HG03103 (cell line): ENCODE measurements around the gene CFAP61.

Experiments used
- ATAC-seq: cut with Tn5 transposase; IDR thresholded peaks from one replicate; pipeline ENCODE4 v1.9.1; 2021; ENCODE audit warnings: low read depth; ENCODE audit not compliant: unreplicated experiment

The CFAP61 gene

GRCh38 chr20:20303742-20304141 is 251.4 kb downstream of the CFAP61 start:
- ATAC-seq: no peak

DNA sequence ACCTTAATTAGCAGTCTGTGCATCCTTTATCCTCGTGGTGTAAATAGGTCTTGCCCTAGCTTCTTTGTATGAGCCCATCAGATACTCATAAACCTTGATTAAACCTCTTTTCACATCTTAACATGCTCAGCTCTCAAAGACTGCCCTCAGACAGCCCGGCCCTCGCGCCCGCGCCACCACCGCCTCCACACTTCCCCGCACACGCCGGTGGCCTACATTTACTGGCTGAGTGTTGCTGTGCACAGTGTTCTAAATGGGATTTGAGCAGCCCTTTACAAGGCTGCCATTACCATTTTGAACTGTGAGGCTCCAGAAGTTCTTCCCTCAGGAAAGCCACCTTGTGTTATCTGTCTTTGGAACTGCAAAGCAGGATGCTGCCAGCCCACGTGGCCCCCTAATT is 252.6 kb downstream of the CFAP61 start:
- ATAC-seq: no peak

DNA sequence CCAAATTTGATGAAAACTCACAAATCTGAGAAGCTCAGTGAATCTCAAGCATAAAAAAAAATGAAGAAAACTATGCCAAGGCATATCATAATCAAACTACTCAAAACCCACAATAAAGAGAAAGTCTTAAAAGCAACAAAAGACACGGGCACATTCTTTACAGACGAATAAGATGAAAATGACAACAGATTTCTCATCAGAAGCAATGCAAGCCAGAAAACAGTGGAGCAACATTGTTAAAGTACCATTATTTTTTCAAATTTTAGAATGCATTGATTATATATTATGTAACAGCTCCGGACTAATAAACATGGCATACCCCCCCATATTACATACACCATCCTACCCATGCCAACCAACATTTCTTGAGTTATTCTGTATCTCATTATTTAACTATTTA is 260.2 kb downstream of the CFAP61 start:
- no peak for ATAC-seq

DNA sequence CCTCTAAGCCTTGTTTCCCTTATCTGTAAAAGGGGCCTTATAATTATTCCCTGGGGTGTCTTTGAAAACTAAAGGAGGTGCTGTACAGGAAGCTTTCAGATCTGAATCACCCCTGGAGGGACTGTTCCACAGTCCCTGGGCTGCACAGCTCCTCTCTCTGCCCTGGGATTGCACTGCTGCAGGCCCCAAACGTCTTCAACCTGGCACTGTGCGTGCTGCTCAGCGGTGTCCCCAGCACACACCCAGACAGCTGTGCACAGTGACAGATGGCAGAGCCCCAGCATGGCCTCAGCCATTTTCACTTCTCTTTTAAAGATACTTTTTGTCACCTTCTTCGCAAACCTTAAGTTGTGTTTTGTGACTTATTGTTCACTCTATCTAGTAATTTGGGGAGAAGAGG is 264.9 kb downstream of the CFAP61 start:
- peak; percentile 91 for ATAC-seq

- no peak for ATAC-seq
Measured at GRCh38 chr20:20317621-20318364, 265.5 kb downstream of the CFAP61 start.

DNA sequence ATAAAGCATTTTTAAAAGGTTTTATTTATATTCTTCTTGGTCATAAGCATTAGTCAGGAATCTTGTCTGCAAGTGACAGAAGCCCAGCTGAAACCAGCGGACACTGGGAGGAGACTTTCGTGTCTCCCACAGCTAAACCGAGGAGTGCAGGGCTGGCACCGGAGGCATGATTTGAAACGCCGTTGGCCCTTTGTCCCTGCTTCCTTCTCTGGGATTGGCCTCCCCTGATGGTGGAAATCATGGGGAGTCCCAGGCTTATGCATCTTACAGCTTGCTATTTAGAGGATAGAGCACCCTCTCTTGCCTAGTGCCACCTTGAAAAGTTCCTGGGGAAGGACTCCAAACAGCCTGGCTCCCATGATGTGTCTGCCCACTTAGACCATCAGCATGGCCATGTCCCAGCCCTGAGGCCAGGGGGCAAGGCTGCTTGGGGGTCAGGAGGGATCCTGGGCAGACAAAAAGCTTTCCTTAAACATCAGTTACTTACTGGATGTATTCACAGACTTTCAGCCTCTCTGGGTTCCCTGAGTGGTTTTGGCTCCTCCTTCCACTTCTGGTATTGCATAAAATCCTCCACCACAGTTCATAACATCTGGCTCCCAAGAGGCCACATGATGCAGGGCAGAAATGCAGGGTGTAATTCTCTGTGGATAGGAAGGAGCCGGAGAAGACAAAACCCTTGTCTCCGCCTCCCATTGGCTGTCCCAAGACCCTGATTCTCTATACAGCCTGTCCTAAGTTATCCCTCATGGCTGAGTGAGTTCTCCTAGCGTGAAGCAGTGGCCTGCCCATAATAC is 266.2 kb downstream of the CFAP61 start:
- ATAC-seq: no peak

GRCh38 chr20:20321134-20321533 is 268.8 kb downstream of the CFAP61 start:
- no peak for ATAC-seq

GRCh38 chr20:20321917-20322316 is 269.6 kb downstream of the CFAP61 start:
- no peak for ATAC-seq

DNA sequence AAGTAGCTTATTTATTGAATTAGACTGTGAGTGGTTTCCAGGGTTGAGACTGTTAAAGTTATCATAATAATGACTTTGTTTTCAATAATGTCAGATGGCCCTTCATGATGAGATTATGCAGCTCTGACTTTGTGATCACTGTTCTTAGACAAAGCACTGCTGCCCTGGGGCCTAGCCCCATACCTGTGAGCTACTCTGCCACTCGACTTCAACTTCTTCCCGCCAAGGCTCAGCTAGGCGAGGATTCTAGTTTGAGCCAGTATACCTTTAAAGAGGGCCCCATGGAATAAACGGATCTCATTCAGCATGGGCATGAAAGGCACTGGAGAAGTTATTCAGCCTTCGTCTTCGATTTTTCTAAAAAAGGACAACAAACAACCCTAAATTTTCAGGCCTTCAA is 270.6 kb downstream of the CFAP61 start:
- no peak for ATAC-seq

DNA sequence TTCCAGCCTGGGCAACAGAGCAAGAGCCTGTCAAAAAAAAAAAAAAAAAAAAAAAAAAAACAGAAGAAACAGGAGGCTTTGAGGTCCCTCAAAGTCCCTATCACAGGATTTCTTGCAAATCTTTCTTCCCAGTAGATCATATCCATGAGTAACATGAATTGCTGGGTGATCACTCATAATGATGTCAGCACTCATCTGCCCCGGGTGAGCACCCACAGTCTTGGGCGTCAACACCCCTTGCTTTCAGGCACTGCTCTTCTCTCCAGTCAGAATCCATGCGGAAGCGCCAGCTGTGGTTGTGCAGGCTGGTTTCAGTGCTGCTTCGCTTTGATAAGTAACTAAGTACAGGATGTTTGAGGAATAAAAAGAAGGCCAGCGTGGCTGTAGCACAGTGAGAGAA is 275.4 kb downstream of the CFAP61 start:
- no peak for ATAC-seq

GRCh38 chr20:20329564-20329963 is 277.2 kb downstream of the CFAP61 start:
- no peak for ATAC-seq

GRCh38 chr20:20331156-20331555 is 278.8 kb downstream of the CFAP61 start:
- no peak for ATAC-seq

DNA sequence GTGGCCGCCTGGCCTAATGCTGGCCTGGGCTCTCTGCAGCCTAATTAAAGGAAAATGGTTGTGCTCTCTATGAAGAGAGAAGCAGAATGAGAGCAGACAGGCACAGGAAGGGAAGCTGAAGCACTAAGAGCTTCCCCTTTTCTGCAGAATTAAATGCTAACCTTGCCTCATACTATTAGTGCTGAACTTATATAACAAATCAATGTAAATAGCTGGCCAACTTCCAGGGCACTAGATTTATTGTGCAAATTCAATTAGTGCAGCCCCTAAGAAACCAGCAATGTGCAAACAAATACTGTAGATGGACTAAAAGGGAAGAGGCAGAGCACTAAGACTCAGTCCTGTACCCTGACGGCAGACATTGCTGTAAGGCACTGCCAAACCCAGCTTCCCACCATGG is 279.5 kb downstream of the CFAP61 start:
- no peak for ATAC-seq

DNA sequence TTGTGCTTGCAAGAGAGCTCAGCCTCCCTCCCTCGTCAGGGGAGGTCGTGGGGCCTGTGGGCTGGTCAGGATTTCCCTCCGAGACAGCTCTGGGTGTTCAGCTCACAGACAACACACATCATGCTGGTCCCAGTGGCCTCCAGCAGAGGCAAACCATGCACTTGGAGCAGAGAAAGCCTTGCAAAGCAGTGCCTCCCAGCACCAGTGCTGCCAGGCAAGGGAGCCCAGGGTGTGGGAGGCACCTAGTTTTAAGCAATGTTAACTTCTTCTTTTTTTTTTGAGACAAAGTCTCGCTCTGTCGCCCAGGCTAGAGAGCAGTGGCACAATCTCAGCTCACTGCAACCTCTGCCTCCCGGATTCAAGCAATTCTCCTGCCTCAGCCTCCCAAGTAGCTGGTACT is 281.5 kb downstream of the CFAP61 start:
- ATAC-seq: no peak

- peak; percentile 89 for ATAC-seq
Measured at GRCh38 chr20:20334489-20334888, 282.2 kb downstream of the CFAP61 start.

DNA sequence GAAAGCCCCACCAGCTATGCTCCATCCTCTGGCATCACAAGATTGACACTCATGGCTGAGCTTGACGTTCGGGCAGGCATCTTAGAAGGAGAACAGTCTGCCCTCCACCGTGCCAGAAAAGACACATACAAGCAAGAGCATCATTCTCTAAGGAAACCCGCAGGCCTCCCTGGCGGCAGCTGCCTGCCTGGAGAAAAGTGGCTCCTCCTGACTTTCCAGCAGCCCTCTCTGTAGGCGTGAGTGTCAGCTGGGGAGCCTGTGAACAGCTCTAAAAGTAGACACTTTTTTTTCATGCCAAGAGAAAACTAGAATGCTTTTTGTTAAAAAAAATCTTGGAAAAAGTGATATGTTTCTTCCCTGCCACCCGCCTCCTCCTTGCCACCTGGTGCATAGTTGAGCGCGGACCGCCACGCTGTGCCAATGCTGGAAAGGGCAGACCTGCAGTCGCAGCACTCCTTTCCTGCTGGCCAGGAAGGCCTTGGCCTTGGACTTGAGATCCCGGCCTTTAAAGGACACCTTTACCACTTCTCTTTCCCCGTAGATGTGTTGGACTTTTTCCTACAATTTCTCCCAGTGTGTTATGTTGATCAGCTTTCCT is 285.9 kb downstream of the CFAP61 start:
- ATAC-seq: no peak

DNA sequence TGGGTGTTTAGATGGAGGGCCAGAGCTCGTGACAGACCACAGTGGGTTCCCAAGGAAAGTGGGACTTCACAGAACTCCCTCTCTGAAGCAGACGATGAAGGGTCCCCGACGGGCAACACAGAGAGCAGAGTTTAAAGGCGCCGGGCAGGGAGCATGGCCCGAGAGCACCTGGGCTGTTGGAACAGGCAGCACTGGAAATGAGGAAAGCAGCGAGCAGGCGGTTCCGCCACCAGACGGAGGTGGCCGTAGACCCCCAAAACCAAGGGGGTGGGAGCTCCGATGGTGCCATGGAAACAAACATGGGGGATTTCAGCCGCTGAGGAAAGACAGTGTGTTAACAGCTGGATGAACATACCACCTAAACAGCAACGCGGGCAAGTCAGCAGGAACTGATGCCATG is 288.1 kb downstream of the CFAP61 start:
- ATAC-seq: no peak

- no peak for ATAC-seq
Measured at GRCh38 chr20:20341371-20341770, 289.0 kb downstream of the CFAP61 start.

GRCh38 chr20:20342066-20342465 is 289.7 kb downstream of the CFAP61 start:
- no peak for ATAC-seq

DNA sequence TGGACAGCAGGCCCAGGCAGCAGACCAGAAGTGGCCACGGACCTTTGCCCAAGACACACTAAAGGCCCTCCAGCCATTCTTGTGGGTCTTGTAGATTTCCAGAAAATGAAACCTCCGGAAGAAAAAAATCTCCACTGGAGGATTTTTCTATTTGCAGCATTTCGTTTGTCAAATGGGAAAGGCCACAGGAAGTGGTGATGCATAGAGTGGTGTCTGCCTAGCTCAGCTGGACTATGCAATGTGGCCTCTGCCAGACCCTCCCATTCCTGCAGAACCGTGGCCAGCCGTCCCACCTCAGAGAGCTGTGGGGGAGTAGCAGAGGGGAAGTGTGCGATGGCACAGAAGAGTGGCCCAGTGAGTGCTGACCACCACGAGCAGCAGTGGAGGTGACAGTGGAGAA is 291.6 kb downstream of the CFAP61 start:
- no peak for ATAC-seq

GRCh38 chr20:20344476-20344875 is 292.1 kb downstream of the CFAP61 start:
- ATAC-seq: no peak

DNA sequence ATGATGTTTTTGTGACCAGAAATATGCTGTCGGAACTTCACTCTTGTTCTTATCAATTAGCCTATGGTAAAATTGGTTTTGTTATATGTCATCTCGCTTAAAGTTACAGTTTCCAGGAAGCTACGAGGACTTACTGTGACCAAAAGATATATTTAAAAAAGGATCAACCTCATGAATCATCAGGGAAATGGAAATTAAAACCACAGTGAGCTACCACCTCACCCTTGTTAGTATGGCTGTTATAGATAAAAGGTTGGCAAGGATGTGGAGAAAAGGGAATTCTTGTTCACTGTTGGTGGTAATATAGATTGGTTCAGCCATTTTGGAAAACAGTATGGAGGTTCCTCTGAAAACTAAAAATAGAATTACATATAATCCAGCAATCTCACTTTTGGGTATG is 301.2 kb downstream of the CFAP61 start:
- ATAC-seq: no peak
